Left forelimb (tissue), 1 donor: Measurements from ENCODE around the gene STXBP2.
A peak's percentile ranks its signal among the peaks of the same experiment; 100 is the strongest.

Experiments used
- DNase-seq: peaks from one replicate; pipeline ENCODE4 v3.0.0-alpha.2; 2018; ENCODE audit warnings: low spot score

STXBP2 gene

GRCh38 chr19:7650148-7650547 lies 13.2 kb downstream of the STXBP2 start:
- no peak for DNase-seq

DNA sequence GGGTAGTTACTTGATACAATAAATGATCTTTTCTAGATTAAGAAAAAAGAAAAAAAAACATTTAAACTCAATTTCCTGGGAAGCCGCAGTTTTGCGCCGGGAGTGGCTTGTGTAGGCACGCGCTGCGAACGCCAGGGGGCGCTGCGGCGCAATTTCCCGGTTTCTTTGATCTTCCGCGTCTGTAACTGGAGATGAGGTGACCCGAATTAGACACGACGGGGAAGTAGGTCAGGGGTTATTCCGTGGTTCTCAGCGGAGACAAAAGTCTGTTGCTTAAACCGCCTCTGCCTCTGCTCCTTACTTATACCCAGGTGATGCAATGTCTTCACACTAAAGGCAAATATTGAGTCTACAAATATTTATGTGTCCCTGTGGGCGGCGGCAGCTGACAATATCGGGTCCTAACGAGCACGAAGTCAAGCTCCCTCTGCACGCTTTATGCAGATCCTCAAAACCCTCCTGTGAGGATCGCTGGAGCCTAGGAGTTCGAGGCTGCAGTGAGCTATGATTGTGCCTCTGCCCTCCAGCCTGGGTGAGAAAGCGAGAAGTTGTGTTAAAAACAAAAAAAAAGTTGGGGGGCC lies 15.2 kb downstream of the STXBP2 start:
- DNase-seq: peak; percentile 88

- no peak for DNase-seq
These were observed 17.5 kb downstream of the STXBP2 start for GRCh38 chr19:7654401-7654800.

DNA sequence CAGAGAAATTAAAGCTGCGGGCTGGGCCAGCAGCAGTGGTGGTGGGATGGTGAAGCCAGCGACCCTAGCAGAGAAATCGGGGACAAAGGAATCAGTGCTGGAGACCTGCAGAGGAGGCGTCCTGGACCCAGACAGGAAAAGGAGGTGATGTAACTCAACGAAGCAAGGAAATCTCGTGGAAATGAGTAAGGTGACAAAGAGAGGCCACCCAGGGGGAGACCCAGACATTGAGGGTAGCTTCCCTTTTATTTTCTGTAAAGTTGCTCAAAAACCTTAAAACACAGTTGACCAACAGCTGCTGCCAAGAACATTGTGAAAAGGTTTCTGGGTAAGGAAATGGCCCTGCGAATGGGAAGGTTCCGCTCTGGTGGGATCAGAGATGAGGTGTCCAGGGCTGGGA lies 18.7 kb downstream of the STXBP2 start:
- no peak for DNase-seq

DNA sequence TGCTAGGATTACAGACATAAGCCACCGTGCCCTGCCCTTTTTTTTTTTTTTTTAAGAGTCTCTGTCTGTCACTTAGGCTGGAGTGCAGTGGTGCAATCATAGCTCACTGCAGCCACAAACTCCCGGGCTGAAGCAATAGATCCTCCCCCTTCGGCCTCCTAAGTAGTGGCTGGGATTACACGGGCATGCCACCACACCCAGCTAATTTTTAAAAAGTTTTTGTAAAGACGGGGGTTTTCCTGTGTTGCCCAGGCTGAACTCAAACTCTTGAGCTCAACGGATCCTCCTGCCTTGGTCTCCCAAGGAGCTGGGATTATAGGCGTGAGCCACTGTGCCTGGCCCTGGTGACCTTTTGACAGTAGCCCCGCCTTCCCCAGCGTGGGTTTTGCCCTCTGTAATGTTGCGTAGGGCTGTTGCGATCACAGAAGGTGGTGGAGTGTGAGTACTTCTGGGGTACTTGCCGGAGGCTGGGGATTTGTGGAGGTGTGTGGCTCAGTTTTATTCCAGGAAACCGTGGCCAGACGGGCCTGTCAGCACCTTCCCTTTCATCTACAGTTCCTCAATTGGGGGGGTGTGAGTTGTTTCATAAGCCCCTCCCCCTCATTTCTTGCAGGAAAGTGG lies 20.3 kb downstream of the STXBP2 start:
- DNase-seq: no peak

GRCh38 chr19:7658219-7658686 lies 21.3 kb downstream of the STXBP2 start:
- DNase-seq: no peak

GRCh38 chr19:7661744-7662538 lies 25.0 kb downstream of the STXBP2 start:
- no peak for DNase-seq

DNA sequence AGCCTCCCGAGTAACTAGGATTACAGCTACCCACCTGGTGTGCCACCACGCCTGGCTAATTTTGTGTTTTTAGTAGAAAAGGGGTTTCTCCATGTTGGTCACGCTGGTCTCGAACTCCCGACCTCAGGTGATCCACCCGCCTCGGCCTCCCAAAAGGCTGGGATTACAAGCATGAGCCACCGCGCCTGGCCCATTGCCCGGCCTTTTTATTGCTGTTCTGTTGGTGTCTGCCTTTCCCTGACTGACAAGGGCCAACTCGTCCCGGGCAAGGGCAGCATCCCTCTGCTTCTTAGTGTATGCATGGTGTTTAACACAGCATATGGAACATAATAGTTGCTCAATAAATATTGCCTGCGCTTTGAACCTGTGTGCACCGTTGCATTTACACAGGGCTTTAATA lies 25.7 kb downstream of the STXBP2 start:
- DNase-seq: no peak

DNA sequence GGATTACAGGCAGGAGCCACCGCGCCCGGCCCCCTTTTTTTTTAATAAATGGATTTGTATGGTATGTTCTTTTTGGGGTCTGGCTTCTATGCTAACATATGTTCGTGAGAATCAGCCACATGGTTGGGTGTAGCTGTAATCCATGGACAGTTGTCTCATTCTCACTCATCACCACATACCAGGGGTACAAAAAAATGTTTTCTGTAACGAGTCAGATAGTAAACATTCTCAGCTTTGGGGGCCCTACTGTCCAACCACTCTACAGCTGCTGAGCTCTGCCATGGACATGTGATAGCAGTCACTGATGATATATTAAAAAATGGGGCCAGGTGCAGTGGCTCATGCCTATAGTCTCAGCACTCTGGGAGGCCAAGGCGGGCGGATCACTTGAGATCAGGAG lies 26.8 kb downstream of the STXBP2 start:
- DNase-seq: no peak

GRCh38 chr19:7665076-7665475 lies 28.2 kb downstream of the STXBP2 start:
- DNase-seq: no peak

GRCh38 chr19:7668842-7669241 lies 31.9 kb downstream of the STXBP2 start, which contains the start of gene RETN:
RETN (plus strand) TSS chr19:7669049; CDS start chr19:7669327, 278 bp downstream.
- DNase-seq: no peak

DNA sequence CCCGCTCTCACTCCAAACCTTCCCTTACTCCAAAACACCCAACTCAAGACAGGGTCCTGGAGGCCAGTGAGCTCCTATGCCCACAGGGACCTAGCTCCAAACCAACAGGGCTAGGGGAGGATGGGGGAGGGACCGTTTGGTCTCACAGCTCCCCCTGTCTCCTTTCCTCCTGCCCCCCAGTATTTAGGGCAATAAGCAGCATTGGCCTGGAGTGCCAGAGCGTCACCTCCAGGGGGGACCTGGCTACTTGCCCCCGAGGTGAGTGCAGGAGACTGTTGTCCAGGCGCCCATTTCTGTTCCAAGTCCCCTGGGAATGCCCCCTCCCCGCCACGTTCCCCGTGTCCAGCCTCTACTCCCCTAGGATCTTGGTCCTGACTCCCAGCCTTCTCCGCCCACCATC lies 32.7 kb downstream of the STXBP2 start:
- DNase-seq: no peak

DNA sequence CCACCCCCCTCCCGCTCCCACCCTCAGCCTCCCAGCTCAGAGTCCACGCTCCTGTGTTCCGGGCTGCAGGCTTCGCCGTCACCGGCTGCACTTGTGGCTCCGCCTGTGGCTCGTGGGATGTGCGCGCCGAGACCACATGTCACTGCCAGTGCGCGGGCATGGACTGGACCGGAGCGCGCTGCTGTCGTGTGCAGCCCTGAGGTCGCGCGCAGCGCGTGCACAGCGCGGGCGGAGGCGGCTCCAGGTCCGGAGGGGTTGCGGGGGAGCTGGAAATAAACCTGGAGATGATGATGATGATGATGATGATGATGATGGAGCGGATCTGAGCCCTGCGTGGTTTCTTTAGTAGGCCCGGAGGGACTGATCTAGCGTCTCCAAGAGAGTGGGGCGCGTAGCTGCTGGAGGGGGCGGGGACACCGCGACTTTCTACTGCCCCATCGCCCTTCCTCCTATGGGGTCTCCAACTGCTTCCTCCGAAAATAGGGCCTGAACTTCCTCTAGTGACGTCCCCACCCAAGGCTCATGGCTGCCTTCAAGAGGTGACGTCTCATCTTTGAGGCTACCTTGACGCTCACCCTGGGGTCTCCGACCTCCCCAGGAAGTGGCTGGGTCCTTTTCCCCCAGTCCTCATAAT lies 33.4 kb downstream of the STXBP2 start:
- DNase-seq: no peak

GRCh38 chr19:7670790-7671189 lies 33.9 kb downstream of the STXBP2 start:
- no peak for DNase-seq

DNA sequence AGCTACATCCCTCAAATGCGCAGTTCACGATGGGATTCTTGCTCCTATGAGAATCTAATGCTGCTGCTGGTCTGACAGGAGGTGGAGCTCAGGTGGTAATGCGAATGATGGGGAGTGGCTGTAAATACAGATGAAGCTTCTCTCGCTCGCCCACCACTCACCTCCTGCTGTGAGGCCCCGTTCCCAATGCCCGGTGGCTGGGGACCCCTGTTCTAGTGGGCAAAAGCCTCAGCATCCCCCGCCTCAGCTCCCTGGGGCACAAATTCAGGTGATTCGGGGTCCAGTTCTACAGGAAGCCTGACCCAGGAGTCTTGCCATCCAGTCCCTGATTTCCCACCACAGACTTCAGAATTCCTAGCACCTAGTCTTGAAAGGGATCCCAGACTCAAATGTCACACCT lies 35.6 kb downstream of the STXBP2 start:
- DNase-seq: no peak

DNA sequence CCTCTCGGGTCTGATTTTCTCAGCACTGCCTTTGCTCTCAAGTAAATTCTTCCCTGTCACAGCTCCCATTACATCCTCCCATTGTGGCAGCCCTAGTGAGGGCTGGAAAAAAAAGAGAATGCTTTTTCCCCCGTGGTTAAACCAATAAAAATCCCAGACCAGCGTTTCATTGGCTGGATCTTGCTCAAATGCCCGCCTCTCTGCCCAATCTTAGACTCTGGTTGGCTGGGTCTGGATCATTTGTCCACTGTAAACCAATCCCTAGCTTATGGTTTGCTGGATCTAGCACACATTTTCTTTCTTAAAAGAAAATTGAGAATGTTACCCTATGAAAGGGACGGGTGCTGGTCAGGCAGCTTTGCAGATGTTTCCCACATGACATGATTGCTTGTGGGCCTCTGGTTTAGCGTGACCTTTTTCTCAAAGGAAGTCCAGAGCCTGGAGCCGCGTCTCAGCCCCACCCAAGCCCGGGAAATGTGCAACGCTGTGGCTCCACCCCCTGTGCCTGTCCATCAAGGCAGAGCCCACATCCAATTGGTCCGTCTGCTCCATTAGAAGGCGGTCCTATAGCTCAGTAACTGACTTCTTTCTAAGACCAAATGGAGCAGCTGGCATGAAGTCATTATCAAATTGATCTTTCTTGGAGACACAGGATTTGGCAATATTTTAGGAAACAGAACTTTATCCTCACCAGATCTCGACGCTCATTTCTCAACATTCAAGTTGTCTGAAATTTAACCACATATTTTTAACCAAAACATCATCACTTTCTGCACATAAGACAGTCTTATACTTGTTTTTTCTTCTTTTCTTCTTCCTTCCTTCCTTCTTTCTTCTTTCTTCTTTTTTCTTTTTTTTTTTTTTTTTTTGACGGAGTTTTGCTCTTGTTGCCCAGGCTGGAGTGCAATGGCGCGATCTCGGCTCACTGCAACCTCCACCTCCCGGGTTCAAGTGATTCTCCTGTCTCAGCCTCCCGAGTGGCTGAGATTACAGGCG lies 37.4 kb downstream of the STXBP2 start:
- DNase-seq: no peak

DNA sequence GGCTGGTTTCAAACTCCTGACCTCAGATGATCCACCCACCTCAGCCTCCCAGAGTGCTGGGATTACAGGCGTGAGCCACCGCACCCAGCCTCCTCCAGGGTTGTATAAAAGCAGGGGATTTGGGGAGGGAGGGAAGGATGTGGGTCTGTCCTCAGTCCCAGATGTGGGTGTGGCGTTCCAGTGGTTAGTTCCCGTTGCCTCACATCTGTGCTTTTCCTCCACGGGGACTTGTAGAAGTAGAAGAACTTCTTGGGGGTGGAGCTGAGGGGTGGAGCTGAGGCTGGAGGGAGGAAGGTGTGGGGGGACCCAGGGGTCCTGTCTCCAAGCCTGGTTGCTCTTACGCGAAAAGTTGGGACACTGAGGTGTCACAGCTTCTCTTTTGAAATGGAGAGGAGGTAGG lies 39.5 kb downstream of the STXBP2 start:
- DNase-seq: no peak

DNA sequence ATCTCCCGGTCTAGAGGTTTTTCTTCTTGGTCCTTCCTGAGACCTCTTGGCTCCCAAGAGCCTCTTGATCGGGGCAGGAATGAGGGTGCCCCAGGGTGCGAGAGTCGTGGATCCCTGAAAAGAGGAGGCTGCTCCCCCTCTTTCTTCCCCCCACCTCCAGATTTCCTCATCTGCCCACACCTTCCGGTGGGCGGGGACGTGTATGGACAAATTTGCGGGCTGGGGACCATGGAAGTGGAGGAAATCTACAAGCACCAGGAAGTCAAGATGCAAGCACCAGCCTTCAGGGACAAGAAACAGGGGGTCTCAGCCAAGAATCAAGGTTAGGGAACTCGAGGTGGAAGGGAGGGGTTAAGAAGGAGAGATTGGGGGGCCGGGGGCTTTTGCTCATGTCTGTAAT lies 39.9 kb downstream of the STXBP2 start, which contains the start of gene MCEMP1:
TSS of gene MCEMP1 (plus strand) at position 237 of the 400 bp plus-strand sequence. CDS start at position 268, 31 bp downstream.
- no peak for DNase-seq

DNA sequence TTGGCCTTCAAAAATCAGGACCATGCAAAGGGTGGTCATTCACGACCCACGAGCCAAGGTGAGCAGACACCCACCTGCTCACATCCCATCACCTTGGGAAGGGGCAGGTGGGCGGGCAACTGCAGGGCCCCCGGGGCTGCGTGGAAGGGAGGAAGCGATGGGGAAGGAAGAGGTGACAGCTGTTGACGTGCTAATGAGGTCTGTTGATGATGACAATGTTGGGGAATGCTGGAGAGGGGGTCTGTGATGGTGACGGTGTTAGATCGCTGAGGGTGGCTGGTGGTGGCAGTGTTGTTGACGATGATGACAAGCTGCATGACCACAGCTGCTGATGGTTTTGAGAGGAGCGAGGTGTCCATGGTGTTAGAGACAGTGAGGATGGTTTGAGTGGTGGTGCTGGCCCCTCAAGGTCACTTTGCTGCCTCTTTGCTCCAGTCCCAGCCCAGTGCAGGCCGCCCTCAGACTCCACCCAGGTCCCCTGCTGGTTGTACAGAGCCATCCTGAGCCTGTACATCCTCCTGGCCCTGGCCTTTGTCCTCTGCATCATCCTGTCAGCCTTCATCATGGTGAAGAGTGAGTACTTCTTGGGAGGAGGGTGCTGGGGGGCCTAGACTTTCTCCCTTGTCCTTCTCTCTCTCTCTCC lies 40.9 kb downstream of the STXBP2 start:
- no peak for DNase-seq

DNA sequence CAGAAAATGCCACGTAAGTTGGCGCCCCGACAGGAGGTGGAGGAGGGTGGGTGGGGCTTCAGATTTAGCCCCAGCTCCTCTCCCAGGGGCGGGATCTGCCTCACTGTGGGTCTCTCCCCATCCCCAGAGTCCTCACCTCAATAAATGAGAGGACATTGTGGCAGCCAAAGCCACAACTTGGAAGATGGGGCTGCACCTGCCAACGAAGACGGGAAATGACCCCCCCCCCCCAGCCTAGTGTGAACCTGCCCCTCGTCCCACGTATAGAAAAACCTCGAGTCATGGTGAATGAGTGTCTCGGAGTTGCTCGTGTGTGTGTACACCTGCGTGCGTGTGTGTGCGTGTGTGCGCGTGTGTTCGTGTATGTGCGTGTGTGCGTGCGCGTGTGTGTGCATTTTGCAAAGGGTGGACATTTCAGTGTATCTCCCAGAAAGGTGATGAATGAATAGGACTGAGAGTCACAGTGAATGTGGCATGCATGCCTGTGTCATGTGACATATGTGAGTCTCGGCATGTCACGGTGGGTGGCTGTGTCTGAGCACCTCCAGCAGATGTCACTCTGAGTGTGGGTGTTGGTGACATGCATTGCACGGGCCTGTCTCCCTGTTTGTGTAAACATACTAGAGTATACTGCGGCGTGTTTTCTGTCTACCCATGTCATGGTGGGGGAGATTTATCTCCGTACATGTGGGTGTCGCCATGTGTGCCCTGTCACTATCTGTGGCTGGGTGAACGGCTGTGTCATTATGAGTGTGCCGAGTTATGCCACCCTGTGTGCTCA lies 42.3 kb downstream of the STXBP2 start:
- DNase-seq: no peak
